Omental fat pad (tissue), 4 donors: ENCODE measurements around the gene ATP8A2. TPM values are rescaled to one million over a fixed set of nuclear protein-coding genes. Genes with fewer than 3 reads are reported as not detected.
"Not testable (repeated sequence)": the region's sequence is repeated elsewhere in the genome, so short reads cannot be mapped to it uniquely, and the experiment has no call there.

Experiments used
- ATAC-seq: fragments of 150-250 bp; one replicate; pipeline ENCODE4 v1.9.1; 2016; ENCODE audit warnings: mild to moderate bottlenecking, moderate library complexity; ENCODE audit not compliant: low FRiP score
- DNase-seq: peaks from one replicate; pipeline ENCODE4 v3.0.0-alpha.2; 2019; ENCODE audit warnings: low spot score
- total RNA-seq, 4 donors: library from RNA; depleted of rRNA; stranded (reverse); fragments of >200 nt; gene quantifications; one replicate each; pipeline ENCODE4 v1.1.0, GENCODE V29; 2016
- TF ChIP-seq, protein P1 (sequence below), 3 donors: fragments of 450-650 bp; IDR thresholded peaks; one replicate each; pipeline ENCODE4 v1.5.1; 2016 to 2017; ENCODE audit warnings: antibody characterized with exemption in 3 of 3, mild to moderate bottlenecking in 3 of 3, moderate library complexity in 2 of 3

Gene ATP8A2
- total RNA-seq, 4 donors from 2014 or later = 0.16 to 0.19 TPM; not detected in 2

GRCh38 chr13:25507841-25508240, 136.1 kb downstream of the ATP8A2 start:
- DNase-seq (no peak), ATAC-seq (no peak)
- TF ChIP-seq, protein P1, sequence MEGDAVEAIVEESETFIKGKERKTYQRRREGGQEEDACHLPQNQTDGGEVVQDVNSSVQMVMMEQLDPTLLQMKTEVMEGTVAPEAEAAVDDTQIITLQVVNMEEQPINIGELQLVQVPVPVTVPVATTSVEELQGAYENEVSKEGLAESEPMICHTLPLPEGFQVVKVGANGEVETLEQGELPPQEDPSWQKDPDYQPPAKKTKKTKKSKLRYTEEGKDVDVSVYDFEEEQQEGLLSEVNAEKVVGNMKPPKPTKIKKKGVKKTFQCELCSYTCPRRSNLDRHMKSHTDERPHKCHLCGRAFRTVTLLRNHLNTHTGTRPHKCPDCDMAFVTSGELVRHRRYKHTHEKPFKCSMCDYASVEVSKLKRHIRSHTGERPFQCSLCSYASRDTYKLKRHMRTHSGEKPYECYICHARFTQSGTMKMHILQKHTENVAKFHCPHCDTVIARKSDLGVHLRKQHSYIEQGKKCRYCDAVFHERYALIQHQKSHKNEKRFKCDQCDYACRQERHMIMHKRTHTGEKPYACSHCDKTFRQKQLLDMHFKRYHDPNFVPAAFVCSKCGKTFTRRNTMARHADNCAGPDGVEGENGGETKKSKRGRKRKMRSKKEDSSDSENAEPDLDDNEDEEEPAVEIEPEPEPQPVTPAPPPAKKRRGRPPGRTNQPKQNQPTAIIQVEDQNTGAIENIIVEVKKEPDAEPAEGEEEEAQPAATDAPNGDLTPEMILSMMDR (IDR thresholded peaks at IDR 0.05) = no peak

GRCh38 chr13:25513060-25513459, 141.3 kb downstream of the ATP8A2 start:
- ATAC-seq = not testable (repeated sequence)

DNA sequence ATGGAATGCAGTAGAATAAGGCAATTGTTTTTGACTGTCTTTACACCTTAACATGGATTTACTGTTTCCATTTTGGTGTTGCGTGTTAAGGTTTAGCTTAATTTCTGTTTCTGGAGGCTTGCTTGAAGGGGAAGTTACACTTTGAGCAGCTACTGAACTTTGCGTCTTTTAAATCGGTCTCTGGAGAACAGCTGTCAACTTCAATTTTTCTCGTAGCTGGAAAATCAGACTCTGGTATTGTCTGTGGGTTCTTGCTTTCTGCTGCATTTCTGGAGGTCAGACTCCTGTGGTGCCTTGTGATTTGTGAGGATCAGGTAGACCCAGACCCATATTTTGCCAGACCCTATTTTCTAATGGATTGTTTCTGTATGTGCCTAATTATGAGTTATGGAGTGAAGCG, 146.7 kb downstream of the ATP8A2 start:
- TF ChIP-seq, protein P1 (IDR thresholded peaks at IDR 0.05) = no peak
- no peak for DNase-seq
- ATAC-seq = no peak

More at GRCh38 chr13:25513060-25513459, 141.3 kb downstream of the ATP8A2 start:
- DNase-seq = not testable (repeated sequence)

DNA sequence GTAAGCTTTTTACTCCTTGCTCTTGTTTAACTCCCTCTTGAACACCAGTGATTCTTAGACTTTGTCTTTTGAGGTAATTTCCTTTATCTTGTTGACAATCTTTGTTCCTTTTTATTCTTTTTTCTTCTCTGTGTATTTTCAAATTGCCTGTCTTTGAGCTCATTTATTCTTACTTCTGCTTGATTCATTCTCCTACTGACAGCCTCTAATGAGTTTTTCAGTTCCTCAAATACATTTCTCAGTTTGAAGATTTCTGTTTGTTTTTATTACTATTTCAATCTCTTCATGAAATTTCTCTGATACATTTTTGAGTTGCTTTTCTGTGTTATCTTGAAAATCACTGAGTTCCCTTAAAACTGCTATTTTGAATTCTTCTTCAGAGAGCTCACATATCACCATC, 154.1 kb downstream of the ATP8A2 start:
- TF ChIP-seq, protein P1 (IDR thresholded peaks at IDR 0.05) = no peak
- no peak for ATAC-seq
- DNase-seq = no peak

DNA sequence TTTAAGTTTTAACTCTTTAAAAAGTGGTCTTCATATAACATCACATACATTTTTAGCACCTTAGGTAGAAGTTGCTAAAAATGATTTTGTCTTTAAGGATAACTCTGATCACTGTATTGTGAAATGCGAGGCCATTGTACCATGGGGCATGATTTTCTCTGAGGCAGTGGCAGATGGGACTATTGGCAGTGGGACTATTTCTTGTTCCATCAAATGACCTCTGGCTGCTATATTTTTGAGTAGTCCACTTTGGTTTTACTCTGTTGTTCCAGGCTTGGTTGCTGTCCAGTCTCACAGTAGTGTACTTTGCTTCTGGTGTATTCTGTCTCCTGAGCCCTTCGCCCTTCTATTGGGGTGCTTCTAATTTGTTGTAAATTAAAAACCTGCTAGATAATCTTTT, 156.5 kb downstream of the ATP8A2 start:
- TF ChIP-seq, protein P1 (IDR thresholded peaks at IDR 0.05) = no peak
- DNase-seq (no peak), ATAC-seq (no peak)

DNA sequence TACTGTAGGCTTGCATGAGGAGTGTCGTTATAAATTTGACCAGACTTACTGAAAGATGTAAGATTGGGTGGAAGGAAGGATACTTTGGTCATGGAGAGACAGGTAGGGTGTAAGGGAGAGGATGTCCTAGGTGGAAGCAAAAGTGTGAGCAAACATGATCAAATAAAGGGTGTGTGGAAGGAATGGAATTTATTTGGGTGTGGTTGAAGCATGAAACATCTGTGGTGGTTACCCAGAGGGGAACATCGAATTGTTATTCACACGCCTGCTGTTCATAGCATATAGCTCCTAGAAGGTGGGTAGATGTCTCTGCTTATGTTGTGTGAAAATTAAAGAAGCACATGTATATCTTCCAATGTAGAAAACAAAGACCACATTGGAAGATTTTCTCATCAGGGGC, 157.7 kb downstream of the ATP8A2 start:
- TF ChIP-seq, protein P1 (IDR thresholded peaks at IDR 0.05) = no peak

GRCh38 chr13:25538276-25538675, 166.5 kb downstream of the ATP8A2 start:
- ATAC-seq = no peak
- DNase-seq = no peak
- TF ChIP-seq, protein P1 (IDR thresholded peaks at IDR 0.05) = no peak

More for the DNA sequence above, 157.7 kb downstream of the ATP8A2 start:
- DNase-seq (no peak), ATAC-seq (no peak)
